Measurements from ENCODE around the gene SLC12A3. TPM values are rescaled to one million over a fixed set of nuclear protein-coding genes. Genes with fewer than 3 reads are reported as not detected.

Gene SLC12A3
- total RNA-seq, 3 donors from 2014 or later (not counting 1 experiment from before 2014, with no cell fraction given) = not detected

GRCh38 chr16:56889206-56889605 lies 24.2 kb downstream of the SLC12A3 start:
- H3K4me3 Mint-ChIP-seq = no peak overlapping the region
- no peaks in the 10 kb centered on the region for H3K27me3 Mint-ChIP-seq (ENCODE audit: low read depth in 2 of 2)
- H3K9me3 ChIP-seq (ENCODE audit: control insufficient read depth, insufficient read depth, low read length) = no peaks in the 10 kb centered on the region
- no peak overlapping the region for H3K27ac ChIP-seq (ENCODE audit: low read length)
- H3K36me3 ChIP-seq (ENCODE audit: control insufficient read depth, insufficient read depth, low read length) = no peaks in the 10 kb centered on the region
- no peaks in the 10 kb centered on the region for H3K27me3 ChIP-seq (ENCODE audit: control insufficient read depth, insufficient read depth, low read length)
- WGBS (ENCODE audit: insufficient coverage) = 94% methylated on average over 5 of the region's 5 CpGs
- H3K4me1 Mint-ChIP-seq = no peaks in the 10 kb centered on the region
- H3K4me1 ChIP-seq (ENCODE audit: control insufficient read depth, insufficient read depth, low read length) = no peaks in the 10 kb centered on the region
- no peaks in the 10 kb centered on the region for H3K9me3 Mint-ChIP-seq
- DNase-seq = no peak
- no peaks in the 10 kb centered on the region for H3K36me3 Mint-ChIP-seq
- no peak for TF ChIP-seq CTCF (IDR thresholded peaks at IDR 0.05)
- intact Hi-C loops (cut with micrococcal nuclease) = no loop called here
- no peak for ATAC-seq
- H3K27ac Mint-ChIP-seq = no peak overlapping the region
- H3K4me3 ChIP-seq (ENCODE audit: low read length) = no peak overlapping the region

GRCh38 chr16:56891685-56892084 lies 26.7 kb downstream of the SLC12A3 start:
- no peak for TF ChIP-seq CTCF (IDR thresholded peaks at IDR 0.05)
- no peaks in the 10 kb centered on the region for H3K9me3 ChIP-seq (ENCODE audit: control insufficient read depth, insufficient read depth, low read length)
- H3K27me3 ChIP-seq (ENCODE audit: control insufficient read depth, insufficient read depth, low read length) = no peaks in the 10 kb centered on the region
- Mint-ChIP-seq H3K4me1 (no peaks in the 10 kb centered on the region), H3K27me3 (ENCODE audit: low read depth in 2 of 2) (no peaks in the 10 kb centered on the region), H3K36me3 (no peaks in the 10 kb centered on the region), H3K4me3 (no peak overlapping the region), H3K27ac (no peak overlapping the region), H3K9me3 (no peaks in the 10 kb centered on the region)
- no peak overlapping the region for H3K4me3 ChIP-seq (ENCODE audit: low read length)
- no peaks in the 10 kb centered on the region for H3K4me1 ChIP-seq (ENCODE audit: control insufficient read depth, insufficient read depth, low read length)
- H3K36me3 ChIP-seq (ENCODE audit: control insufficient read depth, insufficient read depth, low read length) = no peaks in the 10 kb centered on the region
- H3K27ac ChIP-seq (ENCODE audit: low read length) = no peak overlapping the region
- DNase-seq (no peak), ATAC-seq (no peak)
- 85% methylated on average over 11 of the region's 11 CpGs for WGBS (ENCODE audit: insufficient coverage)
- intact Hi-C loops (cut with micrococcal nuclease) = no loop called here

GRCh38 chr16:56892705-56893104 lies 27.7 kb downstream of the SLC12A3 start:
- H3K4me3 ChIP-seq (ENCODE audit: low read length) = no peak overlapping the region
- DNase-seq = no peak
- H3K4me3 Mint-ChIP-seq = no peak overlapping the region
- H3K27ac Mint-ChIP-seq = no peak overlapping the region
- H3K9me3 Mint-ChIP-seq = no peaks in the 10 kb centered on the region
- H3K4me1 ChIP-seq (ENCODE audit: control insufficient read depth, insufficient read depth, low read length) = no peaks in the 10 kb centered on the region
- TF ChIP-seq CTCF (IDR thresholded peaks at IDR 0.05) = no peak
- H3K27me3 Mint-ChIP-seq (ENCODE audit: low read depth in 2 of 2) = peaks cover 0 to 2% of the 10 kb centered on the region in 2 donors
- no peaks in the 10 kb centered on the region for H3K4me1 Mint-ChIP-seq
- H3K36me3 Mint-ChIP-seq = no peaks in the 10 kb centered on the region
- H3K9me3 ChIP-seq (ENCODE audit: control insufficient read depth, insufficient read depth, low read length) = no peaks in the 10 kb centered on the region
- intact Hi-C loops (cut with micrococcal nuclease) = no loop called here
- WGBS (ENCODE audit: insufficient coverage) = 94% methylated on average over 14 of the region's 14 CpGs
- H3K36me3 ChIP-seq (ENCODE audit: control insufficient read depth, insufficient read depth, low read length) = no peaks in the 10 kb centered on the region
- no peak overlapping the region for H3K27ac ChIP-seq (ENCODE audit: low read length)
- H3K27me3 ChIP-seq (ENCODE audit: control insufficient read depth, insufficient read depth, low read length) = no peaks in the 10 kb centered on the region
- ATAC-seq = no peak

- no peak overlapping the region for H3K4me3 ChIP-seq (ENCODE audit: low read length)
- no peak overlapping the region for H3K27ac ChIP-seq (ENCODE audit: low read length)
- H3K36me3 Mint-ChIP-seq = no peaks in the 10 kb centered on the region
- peaks cover 4 to 7% of the 10 kb centered on the region in 2 donors for H3K4me1 Mint-ChIP-seq
- 96% methylated on average over 12 of the region's 12 CpGs for WGBS (ENCODE audit: insufficient coverage)
- H3K9me3 ChIP-seq (ENCODE audit: control insufficient read depth, insufficient read depth, low read length) = no peaks in the 10 kb centered on the region
- TF ChIP-seq CTCF (IDR thresholded peaks at IDR 0.05) = no peak
- DNase-seq (no peak), ATAC-seq (no peak)
- no peaks in the 10 kb centered on the region for H3K36me3 ChIP-seq (ENCODE audit: control insufficient read depth, insufficient read depth, low read length)
- intact Hi-C loops (cut with micrococcal nuclease) = no loop called here
- peaks cover 0 to 6% of the 10 kb centered on the region in 2 donors for H3K27me3 Mint-ChIP-seq (ENCODE audit: low read depth in 2 of 2)
- H3K4me1 ChIP-seq (ENCODE audit: control insufficient read depth, insufficient read depth, low read length) = peaks cover 11% of the 10 kb centered on the region
- no peaks in the 10 kb centered on the region for H3K9me3 Mint-ChIP-seq
- H3K4me3 Mint-ChIP-seq = no peak overlapping the region
- H3K27me3 ChIP-seq (ENCODE audit: control insufficient read depth, insufficient read depth, low read length) = no peaks in the 10 kb centered on the region
- no peak overlapping the region for H3K27ac Mint-ChIP-seq
Observed at GRCh38 chr16:56894331-56894917, 29.4 kb downstream of the SLC12A3 start.

Data from natural killer cell (primary cell).